Activated naive CD4-positive, alpha-beta T cell treated with anti-CD3 and anti-CD28 coated beads, Interleukin-2, amount 50 U/mL, for 24 hours (primary cell): Measurements from ENCODE around the gene PLA2G2D.

Source experiments
- H3K27ac Mint-ChIP-seq: one replicate; pipeline ENCODE4 v1.8.0; 2021; ENCODE audit warnings: mild to moderate bottlenecking, mixed read lengths
- H3K27me3 Mint-ChIP-seq: one replicate; pipeline ENCODE4 v1.8.0; 2021; ENCODE audit warnings: mixed read lengths
- H3K36me3 Mint-ChIP-seq: one replicate; pipeline ENCODE4 v1.8.0; 2021; ENCODE audit warnings: mixed read lengths
- H3K4me1 Mint-ChIP-seq: one replicate; pipeline ENCODE4 v1.8.0; 2021; ENCODE audit warnings: mixed read lengths
- H3K4me3 Mint-ChIP-seq: one replicate; pipeline ENCODE4 v1.8.0; 2021; ENCODE audit warnings: mild to moderate bottlenecking, mixed read lengths
- H3K9me3 Mint-ChIP-seq: one replicate; pipeline ENCODE4 v1.8.0; 2021; ENCODE audit warnings: mixed read lengths

Gene PLA2G2D

DNA sequence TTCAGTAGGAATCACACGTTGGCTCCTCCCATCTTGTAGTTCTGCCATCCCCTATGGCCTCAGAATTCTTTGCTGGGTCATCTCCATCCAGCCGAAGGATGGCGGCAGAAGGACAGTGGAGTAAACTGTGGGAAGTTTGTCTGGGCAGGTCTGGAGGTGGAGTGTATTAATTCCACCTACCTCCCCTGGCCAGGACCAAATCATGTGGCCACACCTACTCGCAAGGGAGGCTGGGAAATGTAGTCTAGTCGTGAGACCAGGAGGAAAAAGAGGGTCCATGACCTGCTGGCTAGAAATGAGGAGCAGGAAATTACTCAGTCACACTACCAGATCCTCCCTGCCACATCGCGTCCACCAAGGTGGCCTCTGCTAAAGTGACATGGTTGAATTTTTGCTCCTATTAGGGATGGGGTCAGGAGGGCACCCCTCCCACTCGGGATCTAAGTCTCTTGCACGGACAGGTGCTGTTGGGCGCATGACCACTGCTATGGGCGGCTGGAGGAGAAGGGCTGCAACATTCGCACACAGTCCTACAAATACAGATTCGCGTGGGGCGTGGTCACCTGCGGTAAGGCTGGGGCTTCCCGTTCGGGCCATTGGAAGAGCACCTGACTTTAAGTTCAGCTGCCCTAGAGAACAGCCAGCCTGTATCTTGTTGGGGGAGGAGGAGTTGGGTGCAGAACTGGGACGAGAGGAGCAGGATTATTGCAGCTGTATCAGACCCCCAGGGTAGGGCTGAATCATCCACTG lies 29.8 kb downstream of the PLA2G2D start:
- no peaks in the 10 kb centered on the region for H3K4me1 Mint-ChIP-seq
- H3K4me3 Mint-ChIP-seq, result no peak overlapping the region
- no peaks in the 10 kb centered on the region for H3K36me3 Mint-ChIP-seq
- no peak overlapping the region for H3K27ac Mint-ChIP-seq
- H3K9me3 Mint-ChIP-seq, result no peaks in the 10 kb centered on the region
- no peaks in the 10 kb centered on the region for H3K27me3 Mint-ChIP-seq

DNA sequence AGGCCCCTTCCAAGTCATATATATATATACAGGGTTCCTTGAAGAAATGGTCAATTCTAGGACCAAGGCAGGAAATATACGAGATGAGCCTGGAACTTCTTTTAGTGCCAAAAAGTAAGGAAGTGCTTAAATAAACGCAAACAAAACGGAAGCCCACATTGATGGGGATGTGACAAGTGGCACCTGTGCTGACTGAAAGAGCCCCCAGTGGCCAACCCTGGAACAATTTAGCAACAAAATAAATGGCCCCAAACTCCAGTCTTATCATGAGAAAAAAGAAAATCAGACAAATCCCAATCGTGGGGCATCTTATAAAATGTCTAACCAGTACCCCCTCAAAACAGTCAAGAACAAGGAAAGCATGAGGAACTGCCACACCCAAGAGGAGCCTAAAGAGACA lies 31.7 kb downstream of the PLA2G2D start:
- Mint-ChIP-seq H3K27ac (no peak overlapping the region), H3K4me1 (no peaks in the 10 kb centered on the region), H3K4me3 (no peak overlapping the region), H3K9me3 (no peaks in the 10 kb centered on the region), H3K27me3 (no peaks in the 10 kb centered on the region), H3K36me3 (no peaks in the 10 kb centered on the region)

DNA sequence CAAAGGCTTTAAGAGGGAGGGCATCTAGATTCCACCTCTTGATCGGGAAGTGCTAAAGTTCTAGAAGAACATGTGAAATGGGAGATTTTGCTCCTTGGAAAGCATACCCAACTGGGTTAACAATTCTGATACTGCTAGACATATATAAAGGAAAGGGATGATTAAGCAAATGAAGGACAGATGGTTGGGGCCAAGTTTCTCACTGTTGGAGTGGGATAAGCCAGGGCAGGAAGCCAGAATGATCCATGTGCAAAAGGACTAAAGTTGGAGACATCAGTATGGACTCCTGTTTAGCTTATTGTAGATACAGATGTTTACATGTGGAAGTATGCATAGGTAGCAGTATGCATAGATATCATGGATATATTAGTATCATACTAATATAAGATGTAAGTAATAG lies 32.5 kb downstream of the PLA2G2D start:
- Mint-ChIP-seq H3K9me3 (no peaks in the 10 kb centered on the region), H3K36me3 (no peaks in the 10 kb centered on the region), H3K4me1 (no peaks in the 10 kb centered on the region), H3K27ac (no peak overlapping the region), H3K27me3 (no peaks in the 10 kb centered on the region), H3K4me3 (no peak overlapping the region)

DNA sequence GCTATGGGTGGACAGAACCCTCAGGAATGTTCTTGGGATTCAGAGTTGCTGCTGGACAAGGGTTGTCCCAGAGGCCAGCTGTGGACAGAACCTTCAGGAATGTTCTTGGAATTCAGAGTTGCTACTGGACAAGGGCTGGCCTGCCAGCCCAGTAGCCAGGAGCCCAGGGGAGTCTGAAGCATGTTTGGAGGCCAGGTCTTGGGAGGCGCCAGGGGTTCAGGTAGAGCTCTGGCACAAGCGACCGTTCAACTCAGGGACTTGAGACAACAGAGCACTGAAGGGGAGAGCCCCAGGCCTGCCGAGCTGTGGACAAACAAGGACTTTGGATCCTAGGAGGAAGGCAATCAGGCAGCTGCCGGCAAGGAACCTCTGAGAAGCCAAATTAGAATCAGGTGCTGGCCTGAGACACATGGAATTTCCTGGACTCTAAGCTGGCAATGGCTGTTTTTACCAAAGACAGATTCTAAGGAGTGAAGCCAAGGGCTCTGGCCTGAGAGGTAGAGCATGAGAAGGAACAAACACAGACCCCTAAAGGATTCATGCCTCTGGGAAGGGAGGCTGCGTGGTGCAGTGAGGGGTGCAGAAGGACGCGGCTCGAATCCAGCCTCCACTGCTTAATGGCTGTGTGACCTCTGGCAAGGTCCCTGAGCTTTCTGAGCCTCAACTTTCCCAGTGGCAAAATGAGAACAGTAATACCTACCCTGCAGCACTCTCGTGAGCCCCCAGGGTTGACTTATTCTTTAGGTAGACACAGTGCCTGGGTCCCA lies 36.0 kb downstream of the PLA2G2D start:
- peaks cover 3% of the 10 kb centered on the region for H3K27me3 Mint-ChIP-seq
- no peak overlapping the region for H3K27ac Mint-ChIP-seq
- H3K4me1 Mint-ChIP-seq, result peaks cover 9% of the 10 kb centered on the region
- no peaks in the 10 kb centered on the region for H3K9me3 Mint-ChIP-seq
- H3K4me3 Mint-ChIP-seq, result no peak overlapping the region
- H3K36me3 Mint-ChIP-seq, result no peaks in the 10 kb centered on the region

DNA sequence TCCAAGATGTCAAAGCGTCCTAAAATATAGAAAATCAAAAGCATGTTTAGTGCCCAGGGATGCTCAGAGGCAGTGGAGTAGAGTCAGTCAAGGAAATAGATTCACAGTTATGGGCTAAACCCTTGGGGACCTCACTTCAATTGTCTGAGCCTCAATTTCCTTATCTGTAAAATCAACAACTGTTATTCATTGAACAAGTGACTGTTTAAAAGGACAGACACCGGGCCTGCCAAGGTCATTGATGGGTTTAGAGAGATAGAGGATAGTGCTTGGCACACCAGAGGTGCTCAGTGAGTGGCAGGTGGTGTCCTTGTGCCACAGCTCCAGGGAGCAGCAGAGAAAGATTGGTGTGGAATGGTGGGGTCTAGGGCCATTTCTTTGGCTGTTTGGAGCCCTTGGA lies 36.6 kb downstream of the PLA2G2D start:
- Mint-ChIP-seq H3K27me3 (peaks cover 3% of the 10 kb centered on the region), H3K4me1 (peaks cover 15% of the 10 kb centered on the region), H3K4me3 (no peak overlapping the region), H3K9me3 (no peaks in the 10 kb centered on the region), H3K27ac (no peak overlapping the region), H3K36me3 (no peaks in the 10 kb centered on the region)

DNA sequence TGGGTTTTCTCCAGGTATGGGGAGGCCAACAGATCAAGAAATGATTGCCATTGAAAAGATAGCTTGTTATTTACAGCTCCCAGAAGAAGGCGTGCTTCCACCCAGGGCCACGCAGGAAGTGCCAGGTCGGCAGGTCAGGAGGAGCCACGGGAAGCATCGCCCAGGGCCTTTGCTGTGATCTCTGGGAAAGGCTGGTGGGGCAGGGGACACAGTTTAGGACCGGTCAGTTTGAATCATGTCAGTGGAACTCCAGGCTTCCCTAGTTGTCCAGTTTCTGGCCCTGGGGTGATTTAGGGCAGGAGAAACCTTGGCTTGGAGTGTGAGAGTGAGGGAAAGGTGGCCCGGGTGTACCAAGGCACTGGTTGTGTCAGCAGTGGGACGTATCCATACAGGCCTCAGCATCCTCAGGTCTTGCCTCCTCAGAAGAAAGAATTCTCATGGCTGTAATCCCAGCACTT lies 38.0 kb downstream of the PLA2G2D start:
- peaks cover 16% of the 10 kb centered on the region for H3K4me1 Mint-ChIP-seq
- no peaks in the 10 kb centered on the region for H3K9me3 Mint-ChIP-seq
- no peaks in the 10 kb centered on the region for H3K36me3 Mint-ChIP-seq
- no peak overlapping the region for H3K4me3 Mint-ChIP-seq
- no peak overlapping the region for H3K27ac Mint-ChIP-seq
- peaks cover 3% of the 10 kb centered on the region for H3K27me3 Mint-ChIP-seq

DNA sequence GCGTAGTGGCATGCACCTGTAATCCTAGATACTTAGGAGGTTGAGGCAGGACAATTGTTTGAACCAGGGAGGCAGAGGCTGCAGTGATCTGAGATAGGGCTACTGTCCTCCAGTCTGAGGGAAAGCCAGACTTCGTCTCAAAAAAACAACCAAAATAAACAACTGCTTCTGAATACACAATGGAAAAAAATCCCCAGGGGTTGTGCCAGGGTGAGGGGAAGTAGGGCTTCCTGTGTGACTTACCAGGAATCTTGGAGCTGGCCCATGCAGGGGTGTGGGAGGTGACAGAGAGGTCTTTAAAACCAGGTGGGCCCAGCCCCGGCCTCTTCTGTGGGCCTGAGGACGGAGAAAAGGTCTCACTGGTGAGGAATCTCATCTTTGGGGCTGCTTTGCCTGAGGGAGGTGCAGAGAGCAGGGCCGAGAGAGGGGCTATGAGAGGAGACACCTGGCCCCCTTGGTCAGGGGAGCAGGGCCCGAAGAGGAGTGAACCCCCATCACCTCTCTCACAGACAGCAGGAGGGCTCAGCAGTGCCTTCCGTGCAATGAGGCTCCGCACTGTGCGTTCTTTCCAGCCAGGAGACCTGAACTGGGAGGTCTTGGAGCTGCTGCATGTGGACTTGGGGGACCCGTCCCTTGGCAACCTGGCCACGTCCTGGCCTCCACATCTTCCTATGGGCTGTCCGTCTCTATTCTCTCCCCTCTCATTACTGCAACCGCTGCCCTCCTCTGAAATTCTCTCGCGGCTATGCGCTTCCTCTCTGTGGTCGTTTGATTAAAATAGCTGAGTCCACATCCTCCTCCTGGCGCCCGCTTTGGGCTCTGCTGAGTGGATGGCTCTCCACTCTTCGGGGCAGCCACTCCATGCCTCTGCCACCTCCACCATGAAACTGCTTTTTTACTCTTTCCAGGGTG lies 38.6 kb downstream of the PLA2G2D start:
- Mint-ChIP-seq H3K9me3 (no peaks in the 10 kb centered on the region), H3K27me3 (peaks cover 3% of the 10 kb centered on the region), H3K4me3 (no peak overlapping the region), H3K4me1 (peaks cover 16% of the 10 kb centered on the region), H3K27ac (no peak overlapping the region), H3K36me3 (no peaks in the 10 kb centered on the region)

DNA sequence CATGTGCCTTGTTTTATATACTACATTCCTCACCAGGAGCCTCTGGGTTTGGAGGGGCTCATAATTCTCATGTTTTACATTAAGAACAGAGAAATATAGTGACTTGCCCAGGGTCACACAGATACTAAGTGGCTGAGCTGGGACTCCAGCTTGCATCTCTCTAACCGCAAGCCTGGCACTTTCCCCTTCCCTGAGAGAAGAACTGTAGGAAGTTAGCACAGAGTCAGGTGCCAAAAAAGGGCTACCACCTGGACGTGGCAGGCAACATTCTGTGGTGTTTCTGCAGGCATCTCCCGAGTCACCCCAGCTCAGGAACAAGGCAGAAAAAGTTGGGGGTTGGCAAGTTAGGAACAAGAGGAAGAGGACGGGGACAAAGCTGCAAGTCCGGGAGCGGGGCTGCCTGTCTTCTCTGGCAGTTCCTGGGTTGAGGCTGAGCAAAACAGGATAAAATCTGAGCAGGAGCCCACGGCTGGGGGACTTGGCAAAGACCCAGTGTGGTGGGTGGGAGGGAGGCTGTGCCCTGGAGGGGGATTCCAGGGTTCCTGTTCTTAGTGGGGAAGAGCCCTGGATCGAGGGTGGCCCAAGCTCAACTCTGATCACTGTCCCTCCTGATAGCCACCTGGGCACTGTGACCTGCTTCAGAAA lies 39.6 kb downstream of the PLA2G2D start:
- H3K4me3 Mint-ChIP-seq, result no peak overlapping the region
- H3K36me3 Mint-ChIP-seq, result no peaks in the 10 kb centered on the region
- H3K4me1 Mint-ChIP-seq, result peaks cover 16% of the 10 kb centered on the region
- H3K27me3 Mint-ChIP-seq, result peaks cover 3% of the 10 kb centered on the region
- H3K27ac Mint-ChIP-seq, result no peak overlapping the region
- H3K9me3 Mint-ChIP-seq, result no peaks in the 10 kb centered on the region

DNA sequence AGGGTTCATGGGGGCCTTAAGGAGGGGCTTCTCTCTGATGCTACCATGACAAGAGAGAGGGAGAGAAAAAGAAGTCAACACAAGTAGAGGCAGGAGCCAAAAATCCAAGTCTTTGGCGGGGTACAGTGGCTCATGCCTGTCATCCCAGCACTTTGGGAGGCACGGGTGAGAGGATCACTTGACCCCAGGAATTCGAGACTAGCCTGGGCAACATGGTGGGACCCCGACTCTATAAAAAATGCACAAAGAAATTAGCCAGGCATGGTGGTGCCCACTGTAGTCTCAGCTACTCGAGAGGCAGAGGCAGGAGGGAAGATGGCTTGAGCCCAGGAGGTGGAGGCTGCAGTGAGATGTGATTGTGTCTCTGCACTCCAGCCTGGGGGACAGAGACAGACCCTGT lies 40.6 kb downstream of the PLA2G2D start:
- Mint-ChIP-seq H3K4me1 (peaks cover 16% of the 10 kb centered on the region), H3K27ac (no peak overlapping the region), H3K4me3 (no peak overlapping the region), H3K36me3 (no peaks in the 10 kb centered on the region), H3K27me3 (peaks cover 3% of the 10 kb centered on the region), H3K9me3 (no peaks in the 10 kb centered on the region)

DNA sequence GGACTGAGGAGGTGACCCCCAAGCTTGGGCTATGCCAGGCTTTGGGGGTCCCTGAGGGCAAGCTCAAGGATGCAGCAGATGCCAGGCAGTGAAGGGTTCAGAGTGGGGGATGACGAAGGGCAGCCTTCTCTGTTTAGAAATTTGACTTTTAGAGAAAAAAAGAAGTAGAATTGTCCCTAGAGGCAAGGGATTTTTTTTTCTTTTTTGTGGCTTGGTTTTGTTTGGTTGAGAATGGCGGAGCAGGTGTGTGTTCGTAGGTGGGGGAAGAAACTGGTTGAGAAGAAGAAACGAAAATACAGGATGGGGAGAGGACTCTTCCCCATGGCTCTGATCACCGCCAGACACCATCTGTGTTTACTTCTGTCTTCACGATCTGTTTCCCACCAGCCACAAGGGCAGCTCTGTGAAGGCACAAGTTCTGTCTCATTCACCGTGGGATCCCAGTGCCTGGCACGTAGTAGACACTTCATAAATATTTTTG lies 41.1 kb downstream of the PLA2G2D start:
- Mint-ChIP-seq H3K4me1 (peaks cover 16% of the 10 kb centered on the region), H3K36me3 (no peaks in the 10 kb centered on the region), H3K4me3 (no peak overlapping the region), H3K9me3 (no peaks in the 10 kb centered on the region), H3K27me3 (peaks cover 3% of the 10 kb centered on the region), H3K27ac (no peak overlapping the region)

DNA sequence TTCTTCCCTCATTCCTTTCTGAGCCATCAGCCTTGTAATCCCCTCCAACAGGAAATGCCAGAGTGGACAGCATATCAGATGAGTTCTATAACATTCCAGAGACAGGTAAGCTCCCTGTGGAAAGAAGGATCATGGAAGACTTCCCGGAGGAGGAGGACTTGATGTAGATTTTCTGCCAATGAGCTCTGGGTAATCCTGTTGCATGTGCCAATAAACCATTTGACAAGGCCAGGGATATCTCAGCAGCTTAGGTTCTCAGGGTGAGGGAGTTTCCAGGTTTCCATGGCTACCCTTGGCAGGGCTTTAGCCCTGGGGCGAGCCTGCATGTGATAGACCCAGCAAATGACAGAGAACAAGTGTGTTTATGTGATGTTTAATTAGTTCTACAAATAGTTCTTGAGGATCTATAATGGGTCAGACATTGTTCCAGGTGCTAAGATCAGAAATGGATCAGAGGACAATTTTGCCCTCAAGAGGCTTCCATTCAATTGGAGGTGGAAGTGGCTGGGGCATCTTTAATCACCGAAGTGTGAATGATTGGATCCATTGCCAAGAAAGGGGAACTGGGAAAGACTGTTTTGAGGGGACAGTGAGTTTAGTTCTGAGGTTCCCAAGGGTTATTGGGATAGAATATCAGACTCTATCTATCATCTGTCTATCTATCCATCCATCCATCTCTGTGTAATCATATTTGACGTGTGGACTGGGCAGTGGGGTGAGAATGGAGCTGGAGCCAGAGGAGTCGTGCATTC lies 42.5 kb downstream of the PLA2G2D start:
- no peak overlapping the region for H3K27ac Mint-ChIP-seq
- peaks cover 16% of the 10 kb centered on the region for H3K4me1 Mint-ChIP-seq
- no peaks in the 10 kb centered on the region for H3K36me3 Mint-ChIP-seq
- no peaks in the 10 kb centered on the region for H3K9me3 Mint-ChIP-seq
- H3K27me3 Mint-ChIP-seq, result peaks cover 3% of the 10 kb centered on the region
- H3K4me3 Mint-ChIP-seq, result no peak overlapping the region

DNA sequence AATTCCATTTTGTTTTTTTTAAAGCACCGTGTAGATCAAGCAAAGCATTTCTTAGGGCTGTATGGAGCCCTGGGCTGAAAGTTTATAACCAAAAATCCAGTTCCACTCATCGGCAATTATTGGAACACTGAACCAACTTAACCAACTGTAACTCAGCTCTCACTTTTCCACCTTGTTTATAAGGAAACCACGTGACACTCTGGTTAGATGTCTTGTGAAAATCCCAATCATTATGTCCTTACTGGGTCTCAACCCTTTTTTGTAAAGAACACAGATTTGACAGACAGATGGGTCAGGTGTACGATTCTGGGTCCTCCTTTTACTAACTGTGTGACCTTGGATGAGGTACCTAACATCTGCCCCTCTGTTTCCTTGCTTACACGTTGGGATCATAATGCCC lies 43.1 kb downstream of the PLA2G2D start:
- Mint-ChIP-seq H3K27me3 (peaks cover 3% of the 10 kb centered on the region), H3K36me3 (no peaks in the 10 kb centered on the region), H3K4me1 (peaks cover 14% of the 10 kb centered on the region), H3K4me3 (no peak overlapping the region), H3K9me3 (no peaks in the 10 kb centered on the region), H3K27ac (no peak overlapping the region)

DNA sequence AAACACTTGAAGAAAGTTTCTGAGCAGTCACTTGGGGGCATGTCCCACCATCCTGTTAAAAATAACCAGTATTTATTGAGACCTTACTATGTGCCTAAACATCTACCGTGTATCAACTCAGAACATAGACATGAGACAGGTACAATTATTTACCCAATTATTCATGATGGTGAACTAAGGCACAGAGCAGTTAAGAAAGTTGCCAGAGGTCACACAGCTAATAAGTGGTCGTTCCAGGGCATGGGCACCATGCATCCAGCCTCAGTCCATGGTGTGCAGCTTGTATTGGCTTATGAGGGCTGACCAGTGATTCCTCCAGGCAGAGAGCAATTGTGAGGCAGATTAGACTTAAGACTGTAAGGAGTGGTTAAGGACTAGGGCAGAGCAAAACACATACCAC lies 44.0 kb downstream of the PLA2G2D start:
- Mint-ChIP-seq H3K27ac (no peak overlapping the region), H3K27me3 (peaks cover 3% of the 10 kb centered on the region), H3K9me3 (no peaks in the 10 kb centered on the region), H3K4me1 (peaks cover 9% of the 10 kb centered on the region), H3K4me3 (no peak overlapping the region), H3K36me3 (no peaks in the 10 kb centered on the region)

DNA sequence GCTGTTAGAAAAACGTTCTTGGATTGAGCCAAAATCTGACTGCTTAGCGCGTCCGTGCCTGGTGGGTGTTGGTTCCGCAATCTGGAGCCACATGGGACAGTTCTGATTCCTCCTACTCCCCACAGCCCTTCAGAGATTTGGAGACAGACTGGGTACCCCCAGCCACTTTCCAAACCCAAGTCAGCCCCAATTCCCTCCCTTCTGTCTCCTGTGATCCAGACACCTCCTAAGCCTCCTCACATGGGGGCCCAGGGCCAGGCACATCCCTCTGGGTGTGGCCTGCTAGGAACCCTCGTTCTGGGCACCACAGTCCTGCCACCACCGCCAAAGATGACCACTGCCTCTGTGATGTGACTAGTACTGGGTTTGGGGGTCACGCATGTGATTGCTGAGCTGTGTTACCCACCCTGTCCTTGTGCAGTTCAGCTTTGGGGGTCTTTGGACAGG lies 44.6 kb downstream of the PLA2G2D start:
- Mint-ChIP-seq H3K9me3 (no peaks in the 10 kb centered on the region), H3K36me3 (no peaks in the 10 kb centered on the region), H3K4me3 (no peak overlapping the region), H3K27me3 (peaks cover 2% of the 10 kb centered on the region), H3K27ac (no peak overlapping the region), H3K4me1 (peaks cover 9% of the 10 kb centered on the region)
